Endothelial cell (in vitro differentiated cells): ENCODE measurements around the gene CCDC142. TPM values are rescaled to one million over a fixed set of nuclear protein-coding genes. Genes with fewer than 3 reads are reported as not detected.

Experiments used
- DNase-seq: peaks from one replicate; pipeline ENCODE4 v3.0.0; 2021; ENCODE audit warnings: low spot score
- H3K27ac Mint-ChIP-seq: one replicate; pipeline ENCODE4 v1.8.0; 2021; ENCODE audit warnings: mixed read lengths, inconsistent platforms; ENCODE audit not compliant: unreplicated experiment
- H3K27me3 Mint-ChIP-seq: one replicate; pipeline ENCODE4 v1.8.0; 2021; ENCODE audit warnings: mild to moderate bottlenecking, moderate library complexity, mixed read lengths, inconsistent platforms; ENCODE audit not compliant: unreplicated experiment
- H3K36me3 Mint-ChIP-seq: one replicate; pipeline ENCODE4 v1.8.0; 2021; ENCODE audit warnings: mild to moderate bottlenecking, low read depth, mixed read lengths, inconsistent platforms; ENCODE audit not compliant: unreplicated experiment
- H3K4me1 Mint-ChIP-seq: one replicate; pipeline ENCODE4 v1.8.0; 2021; ENCODE audit warnings: mild to moderate bottlenecking, mixed read lengths, inconsistent platforms; ENCODE audit not compliant: unreplicated experiment
- H3K4me3 Mint-ChIP-seq: one replicate; pipeline ENCODE4 v1.8.0; 2021; ENCODE audit warnings: mild to moderate bottlenecking, mixed read lengths, inconsistent platforms; ENCODE audit not compliant: unreplicated experiment
- H3K9me3 Mint-ChIP-seq: one replicate; pipeline ENCODE4 v1.8.0; 2021; ENCODE audit warnings: mixed read lengths, inconsistent platforms; ENCODE audit not compliant: unreplicated experiment
- total RNA-seq: library from RNA; stranded (reverse); fragmentation: NEBNext Ultra II Directional; extraction: Animal tissue kit (Norgen Biotek cat#: 25700); gene quantifications from one replicate; pipeline ENCODE4 v1.2.1, GENCODE V29; 2021; ENCODE audit not compliant: unreplicated experiment
- TF ChIP-seq, protein P1 (sequence below): fragments of 200-600 bp; sonication (generic); IDR thresholded peaks from one replicate; pipeline ENCODE4 v1.5.0; 2021; ENCODE audit warnings: antibody characterized with exemption; ENCODE audit not compliant: unreplicated experiment

Gene CCDC142
- total RNA-seq, 1 donor from 2014 or later = 20.7 TPM

DNA sequence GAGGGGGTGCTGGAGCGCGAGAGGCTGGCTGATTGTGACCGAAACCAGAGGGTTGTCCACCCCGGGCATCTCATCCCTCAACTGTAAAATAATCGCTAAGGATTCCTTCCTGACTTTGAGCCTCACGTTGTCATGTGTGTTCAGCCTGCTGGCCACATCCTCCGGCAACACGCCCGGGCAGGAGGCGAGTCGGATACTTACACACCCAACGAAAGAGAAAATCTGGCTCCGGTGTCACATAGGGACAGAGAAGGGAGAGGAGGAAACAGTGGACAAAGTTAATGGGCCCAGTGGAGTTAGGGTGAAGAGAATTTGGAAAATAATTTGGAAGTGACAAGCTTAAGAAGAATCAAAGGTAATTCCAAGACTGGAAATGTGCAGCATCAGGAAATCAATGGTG, 33.9 kb upstream of the CCDC142 start:
- Mint-ChIP-seq H3K4me1 (peaks cover 15% of the 10 kb centered on the region), H3K4me3 (peak overlapping the region; percentile 62), H3K27ac (no peak overlapping the region), H3K36me3 (peaks cover 16% of the 10 kb centered on the region), H3K9me3 (peaks cover 5% of the 10 kb centered on the region), H3K27me3 (peaks cover 40% of the 10 kb centered on the region)
- DNase-seq = no peak
- TF ChIP-seq, protein P1, sequence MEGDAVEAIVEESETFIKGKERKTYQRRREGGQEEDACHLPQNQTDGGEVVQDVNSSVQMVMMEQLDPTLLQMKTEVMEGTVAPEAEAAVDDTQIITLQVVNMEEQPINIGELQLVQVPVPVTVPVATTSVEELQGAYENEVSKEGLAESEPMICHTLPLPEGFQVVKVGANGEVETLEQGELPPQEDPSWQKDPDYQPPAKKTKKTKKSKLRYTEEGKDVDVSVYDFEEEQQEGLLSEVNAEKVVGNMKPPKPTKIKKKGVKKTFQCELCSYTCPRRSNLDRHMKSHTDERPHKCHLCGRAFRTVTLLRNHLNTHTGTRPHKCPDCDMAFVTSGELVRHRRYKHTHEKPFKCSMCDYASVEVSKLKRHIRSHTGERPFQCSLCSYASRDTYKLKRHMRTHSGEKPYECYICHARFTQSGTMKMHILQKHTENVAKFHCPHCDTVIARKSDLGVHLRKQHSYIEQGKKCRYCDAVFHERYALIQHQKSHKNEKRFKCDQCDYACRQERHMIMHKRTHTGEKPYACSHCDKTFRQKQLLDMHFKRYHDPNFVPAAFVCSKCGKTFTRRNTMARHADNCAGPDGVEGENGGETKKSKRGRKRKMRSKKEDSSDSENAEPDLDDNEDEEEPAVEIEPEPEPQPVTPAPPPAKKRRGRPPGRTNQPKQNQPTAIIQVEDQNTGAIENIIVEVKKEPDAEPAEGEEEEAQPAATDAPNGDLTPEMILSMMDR = no peak

DNA sequence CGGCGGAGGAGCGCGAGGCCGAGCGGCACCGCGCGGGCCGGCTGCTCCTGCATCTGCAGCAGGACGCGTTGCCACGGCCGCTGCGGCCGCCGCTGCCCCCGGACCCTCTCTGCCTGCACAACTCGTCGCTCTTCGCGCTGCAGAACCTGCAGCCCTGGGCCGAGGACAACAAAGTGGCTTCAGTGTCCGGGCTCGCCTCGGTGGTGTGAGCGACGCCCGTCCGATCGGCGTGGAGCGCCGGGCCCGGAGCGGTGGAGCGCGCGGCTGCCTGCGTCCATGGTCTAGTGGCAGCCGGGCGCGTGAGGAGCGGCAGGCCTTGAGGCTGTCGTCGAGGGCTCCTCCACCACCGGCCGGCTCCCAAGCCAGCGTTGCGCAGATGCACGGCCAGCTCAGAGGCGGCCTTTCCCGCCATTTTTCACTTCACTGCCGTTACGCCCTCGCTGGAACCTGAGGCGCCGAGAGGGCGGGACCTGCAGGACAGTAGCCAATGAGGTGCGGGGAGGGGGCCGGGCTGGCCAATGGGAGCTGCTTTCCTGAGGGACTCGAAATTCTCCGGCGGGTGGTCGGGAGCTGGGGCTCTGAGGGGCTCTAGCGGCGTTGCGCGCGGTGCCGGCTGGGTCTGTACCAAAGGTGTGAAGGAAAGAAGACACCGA, 33.3 kb upstream of the CCDC142 start:
- Mint-ChIP-seq H3K9me3 (peaks cover 5% of the 10 kb centered on the region), H3K27me3 (peaks cover 41% of the 10 kb centered on the region), H3K36me3 (peaks cover 16% of the 10 kb centered on the region), H3K27ac (no peak overlapping the region), H3K4me3 (peak overlapping the region; percentile 62), H3K4me1 (peaks cover 15% of the 10 kb centered on the region)
- DNase-seq = peak; percentile 74
- TF ChIP-seq, protein P1 = no peak

DNA sequence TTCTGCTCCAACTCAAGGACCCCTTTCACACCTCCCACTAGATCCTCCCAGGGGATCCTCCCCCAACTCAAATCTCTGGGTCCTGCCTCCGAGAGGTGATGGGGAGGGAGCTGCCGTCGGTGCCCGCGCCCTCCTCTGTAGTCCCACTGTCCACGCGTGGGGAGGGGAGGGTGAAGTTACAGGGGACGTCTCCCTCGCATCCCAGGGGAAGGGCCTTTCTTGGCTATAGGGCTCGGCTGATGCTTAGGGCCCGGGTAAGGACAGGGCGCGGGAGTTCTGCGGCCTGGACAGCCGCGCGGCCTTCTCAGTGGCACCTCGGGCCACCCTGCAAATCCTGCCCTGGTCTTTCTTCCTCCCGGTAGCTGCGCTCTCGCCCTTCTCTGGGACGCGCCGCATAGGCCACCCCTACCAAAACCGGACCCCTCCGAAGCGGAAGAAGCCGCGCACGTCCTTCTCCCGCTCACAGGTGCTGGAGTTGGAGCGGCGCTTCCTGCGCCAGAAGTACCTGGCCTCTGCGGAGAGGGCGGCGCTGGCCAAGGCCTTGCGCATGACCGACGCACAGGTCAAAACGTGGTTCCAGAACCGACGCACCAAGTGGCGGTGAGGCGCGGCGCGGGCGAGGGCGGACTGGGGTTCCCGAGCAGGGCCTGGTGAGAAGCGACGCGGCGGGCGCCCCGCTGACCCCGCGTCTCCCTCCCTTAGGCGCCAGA, 32.6 kb upstream of the CCDC142 start:
- H3K9me3 Mint-ChIP-seq = peaks cover 5% of the 10 kb centered on the region
- H3K27me3 Mint-ChIP-seq = peaks cover 46% of the 10 kb centered on the region
- H3K27ac Mint-ChIP-seq = no peak overlapping the region
- no peak overlapping the region for H3K4me3 Mint-ChIP-seq
- peaks cover 16% of the 10 kb centered on the region for H3K36me3 Mint-ChIP-seq
- TF ChIP-seq, protein P1 = no peak
- DNase-seq = no peak
- H3K4me1 Mint-ChIP-seq = peaks cover 18% of the 10 kb centered on the region

DNA sequence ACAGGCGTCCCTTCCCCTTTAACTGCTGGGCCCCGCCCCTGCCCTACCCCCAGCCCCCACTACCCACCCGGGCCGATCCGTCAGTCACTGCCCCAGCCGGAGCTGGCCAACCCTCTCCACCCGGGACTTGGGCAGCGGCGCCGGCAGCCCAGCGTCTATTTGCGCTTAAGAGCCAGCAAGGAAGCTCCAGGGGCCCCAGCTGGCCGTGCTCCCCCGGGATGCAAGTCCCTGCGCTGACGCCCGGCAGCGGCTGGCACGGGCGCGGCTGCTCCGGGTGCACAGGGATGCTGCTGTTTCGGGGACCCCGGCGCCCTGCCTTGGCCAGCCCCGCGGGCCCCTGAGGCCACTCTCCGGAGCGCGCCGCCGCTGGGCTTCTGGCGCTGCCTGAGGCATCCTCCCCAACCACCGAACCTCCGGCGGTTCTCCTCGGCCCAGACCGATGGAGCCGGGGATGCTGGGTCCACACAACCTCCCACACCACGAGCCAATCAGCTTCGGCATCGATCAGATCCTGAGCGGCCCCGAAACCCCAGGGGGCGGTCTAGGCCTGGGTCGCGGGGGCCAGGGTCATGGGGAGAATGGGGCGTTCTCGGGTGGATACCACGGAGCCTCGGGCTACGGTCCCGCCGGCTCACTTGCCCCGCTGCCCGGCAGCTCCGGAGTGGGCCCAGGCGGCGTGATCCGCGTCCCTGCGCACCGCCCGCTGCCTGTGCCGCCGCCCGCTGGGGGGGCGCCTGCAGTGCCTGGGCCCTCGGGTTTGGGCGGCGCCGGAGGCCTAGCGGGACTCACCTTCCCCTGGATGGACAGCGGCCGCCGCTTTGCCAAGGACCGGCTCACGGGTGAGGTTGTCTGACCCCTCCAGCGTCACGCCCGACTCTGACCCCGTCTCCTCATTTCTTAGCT, 31.8 kb upstream of the CCDC142 start, which contains the start of gene TLX2:
TLX2 (plus strand) TSS at position 83 of the 903 bp plus-strand sequence; CDS start at position 440, 357 bp downstream.
- Mint-ChIP-seq H3K9me3 (peaks cover 5% of the 10 kb centered on the region), H3K27me3 (peaks cover 44% of the 10 kb centered on the region), H3K36me3 (peaks cover 16% of the 10 kb centered on the region), H3K4me1 (peaks cover 23% of the 10 kb centered on the region), H3K4me3 (no peak within 1 kb of the TSS), H3K27ac (no peak within 1 kb of the TSS)
- TF ChIP-seq, protein P1 = no peak
- peak; percentile 26 for DNase-seq
